GM12878 (cell line): ENCODE measurements around the gene CACNA1S. TPM values are rescaled to one million over a fixed set of nuclear protein-coding genes. Genes with fewer than 3 reads are reported as not detected.
A peak's percentile ranks its signal among the peaks of the same experiment; 100 is the strongest.

Source experiments
- ATAC-seq: fragments of 200-7000 bp; cut with Tn5 transposase; 3 replicates; pipeline ENCODE4 v1.9.1; 2020; ENCODE audit warnings: mild to moderate bottlenecking, moderate library complexity
- Bru-seq: library from RNA; stranded (reverse); fragments of 400-500 nt; gene quantifications from one replicate; lab custom pipeline; 2021; lab: Mats Ljungman, UMichigan
- BruChase-seq, 2 experiments: library from RNA; stranded (reverse); fragments of 400-500 nt; gene quantifications; one replicate each; lab custom pipeline; 2021; lab: Mats Ljungman, UMichigan
- BruUV-seq: library from RNA; stranded (reverse); fragments of 400-500 nt; replicated peaks from 2 replicates; lab custom pipeline; 2021; lab: Mats Ljungman, UMichigan
- CTCF ChIA-PET: fragments of 300-600 bp; sonication (Branson Sonifier 250); formaldehyde crosslinking; extraction: SDS; loops from one replicate; lab custom pipeline; 2021; ENCODE audit warnings: inconsistent platforms; lab: Yijun Ruan, JAX
- POLR2A ChIA-PET: fragments of 350-600 bp; formaldehyde crosslinking; extraction: SDS; loops from one replicate; lab custom pipeline; 2021; ENCODE audit warnings: inconsistent platforms; lab: Charles Lee
- RAD21 ChIA-PET: fragments of 300-600 bp; sonication (Branson Sonifier 250); formaldehyde crosslinking; loops from one replicate; lab custom pipeline; 2023; ENCODE audit warnings: antibody characterized with exemption; ENCODE audit not compliant: unreplicated experiment; lab: Charles Lee
- SMC1A ChIA-PET: fragments of 300-600 bp; sonication (Branson Sonifier 250); formaldehyde crosslinking; loops from one replicate; lab custom pipeline; 2023; ENCODE audit not compliant: unreplicated experiment, uncharacterized antibody; lab: Charles Lee
- DNase-seq: peaks from one replicate; pipeline ENCODE4 v3.0.0-alpha.2; 2011; ENCODE audit warnings: low read depth, low spot score
- FAIRE-seq: peaks from 3 replicates; lab custom pipeline; 2011; peaks lifted over from hg19 to GRCh38; lab: Jason Lieb, UNC
- H2AFZ ChIP-seq: 2 replicates; pipeline ENCODE4 v1.6.0; 2011; ENCODE audit warnings: low read depth, low read length, control low read depth; ENCODE audit not compliant: control insufficient read depth
- H3K27ac ChIP-seq: 2 replicates; pipeline ENCODE4 v1.5.1; 2011; ENCODE audit warnings: control low read depth; ENCODE audit not compliant: control insufficient read depth, insufficient read depth
- H3K27me3 ChIP-seq, 2 experiments: replicated peaks in 1 of 2; 2 replicates each; pipeline versions ENCODE4 v1.6.0 to v1.6.1; 2011; ENCODE audit warnings: low read length in 1 of 2; ENCODE audit not compliant: control insufficient read depth in 2 of 2, insufficient read depth in 2 of 2
- H3K36me3 ChIP-seq, 2 experiments: 2 replicates each; pipeline ENCODE4 v1.5.1; 2011; ENCODE audit warnings: low read length in 1 of 2; ENCODE audit not compliant: control insufficient read depth in 2 of 2, insufficient read depth in 2 of 2
- H3K4me1 ChIP-seq: 2 replicates; pipeline ENCODE4 v1.6.1; 2011; ENCODE audit warnings: mild to moderate bottlenecking, low read length, moderate library complexity, mixed read lengths; ENCODE audit not compliant: control insufficient read depth, insufficient read depth
- H3K4me2 ChIP-seq: 2 replicates; pipeline ENCODE4 v1.6.0; 2011; ENCODE audit warnings: control low read depth; ENCODE audit not compliant: control insufficient read depth, insufficient read depth
- H3K4me3 ChIP-seq: fragments of 200-600 bp; sonication (generic); 2 replicates; pipeline ENCODE4 v1.5.1; 2016
- H3K79me2 ChIP-seq: 2 replicates; pipeline ENCODE4 v1.6.0; 2011; ENCODE audit warnings: low read length; ENCODE audit not compliant: control insufficient read depth, insufficient read depth
- H3K9ac ChIP-seq: 2 replicates; pipeline ENCODE4 v1.8.0; 2011; ENCODE audit warnings: low read length, control low read depth, mixed read lengths; ENCODE audit not compliant: control insufficient read depth, insufficient read depth
- H3K9me3 ChIP-seq: replicated peaks from 3 replicates; pipeline ENCODE4 v1.5.1; 2011; ENCODE audit warnings: mild to moderate bottlenecking, low read length; ENCODE audit not compliant: control insufficient read depth, insufficient read depth
- H4K20me1 ChIP-seq: 2 replicates; pipeline ENCODE4 v1.6.0; 2011; ENCODE audit not compliant: control insufficient read depth, insufficient read depth
- EGR1 ChIP-seq, 2 experiments: IDR thresholded peaks; 1 replicate in 1 of 2; 2 replicates in 1 of 2; pipeline ENCODE4 v1.6.1; 2011 to 2012; ENCODE audit warnings: low read depth in 2 of 2, low read length in 2 of 2, borderline replicate concordance in 1 of 2, mild to moderate bottlenecking in 1 of 2, moderate library complexity in 1 of 2
- FOXM1 ChIP-seq: IDR thresholded peaks from 2 replicates; pipeline ENCODE4 v1.6.1; 2012; ENCODE audit warnings: low read depth, mild to moderate bottlenecking, inconsistent platforms, low read length, moderate library complexity
- NRF1 ChIP-seq: conservative IDR thresholded peaks from 2 replicates; pipeline ENCODE4 v1.6.1; 2011; ENCODE audit warnings: mild to moderate bottlenecking, low read depth, low read length, improper control_type of control experiment
- RAD51 ChIP-seq: fragments of 450-650 bp; IDR thresholded peaks from 2 replicates; pipeline ENCODE4 v1.6.1; 2016; ENCODE audit warnings: moderate library complexity, mild to moderate bottlenecking, inconsistent platforms
- SMC3 ChIP-seq: IDR thresholded peaks from 2 replicates; pipeline ENCODE4 v1.6.1; 2011; ENCODE audit warnings: low read length, improper control_type of control experiment, borderline replicate concordance
- ZSCAN29 ChIP-seq: fragments of 450-650 bp; IDR thresholded peaks from 2 replicates; pipeline ENCODE4 v1.6.1; 2017; ENCODE audit warnings: mild to moderate bottlenecking, moderate library complexity
- WGBS: methylation state at CpG from one replicate; pipeline ENCODE4 v1.1.6; 2016; ENCODE audit warnings: low lambda C conversion rate; ENCODE audit not compliant: insufficient replicate concordance, insufficient coverage; ENCODE audit errors: missing lambda C conversion rate; 5-methylcytosine and 5-hydroxymethylcytosine counted together
- in situ Hi-C: fragments of 300-500 bp; cut with MboI; formaldehyde crosslinking; loops from 9 replicates; pipeline ENCODE4 v1.14.3; 2018; ENCODE audit warnings: mixed read lengths
- intact Hi-C: fragments of 100-400 bp; cut with micrococcal nuclease; formaldehyde crosslinking; loops from one replicate; pipeline ENCODE4 v1.14.2; 2022; ENCODE audit not compliant: unreplicated experiment
- long read RNA-seq, 2 experiments: library from polyadenylated mRNA; unstranded; transcript quantifications; one replicate each; pipeline ENCODE4 v2.0.0, GENCODE V29; 2019 to 2020
- polyA minus RNA-seq, 3 experiments: library from RNA; depleted of rRNA, polyadenylated mRNA; stranded (reverse); fragments of >200 nt; gene quantifications; 2 replicates each; pipeline ENCODE4 v1.2.3, GENCODE V29; 2011
- polyA plus RNA-seq, 11 experiments: library from polyadenylated mRNA; depleted of rRNA in 4 of 11; unstranded in 6 of 11; stranded (reverse) in 5 of 11; fragments of >200 nt; fragmentation: Nextera tagmentation in 4 of 11; fragmentation: Illumina TruSeq in 1 of 11; extraction: Ambion mirVana in 4 of 11; extraction: Trizol in 1 of 11; gene quantifications; 1 replicate in 1 of 11; 2 replicates in 10 of 11; pipeline versions ENCODE4 v1.2.1 to v1.2.3, GENCODE V29; 2011 to 2016; ENCODE audit warnings: inconsistent platforms in 2 of 11, missing spikeins in 2 of 11, low read depth in 1 of 11
- total RNA-seq, 4 experiments: library from RNA; depleted of rRNA in 3 of 4; stranded (reverse); fragments of >200 nt in 3 of 4; fragmentation: Illumina TruSeq in 1 of 4; extraction: Trizol in 1 of 4; gene quantifications; 2 replicates each; pipeline versions ENCODE4 v1.2.1 to v1.2.3, GENCODE V29; 2013 to 2021
- TF ChIP-seq, protein P1 (sequence below): fragments of 450-650 bp; IDR thresholded peaks from 2 replicates; pipeline ENCODE4 v1.6.1; 2017; ENCODE audit warnings: borderline replicate concordance
- TF ChIP-seq, protein P2 (sequence below): IDR thresholded peaks from 2 replicates; pipeline ENCODE4 v1.6.1; 2011; ENCODE audit warnings: mild to moderate bottlenecking, low read depth, low read length, moderate library complexity; ENCODE audit not compliant: insufficient replicate concordance
- TF ChIP-seq, protein P3 (sequence below): IDR thresholded peaks from 2 replicates; pipeline ENCODE4 v1.6.1; 2012; ENCODE audit warnings: low read depth, low read length, improper control_type of control experiment
- TF ChIP-seq, protein P4 (sequence below): IDR thresholded peaks from 2 replicates; pipeline ENCODE4 v1.6.1; 2012; ENCODE audit warnings: improper control_type of control experiment, low read depth, low read length; ENCODE audit not compliant: insufficient replicate concordance

The CACNA1S gene
- total RNA-seq (2013; cell fraction: nucleolus; rRNA removed) = not detected in 2 replicates
- total RNA-seq (2014; rRNA removed) = under 0.01 TPM in 2 replicates
- not detected in 2 replicates for total RNA-seq (2014; rRNA removed; fragmentation: Illumina TruSeq; extraction: Trizol)
- not detected in 2 replicates for total RNA-seq (2021)
- not detected for polyA plus RNA-seq (2011; ENCODE audit: low read depth)
- not detected in 2 replicates for polyA plus RNA-seq (2011; rRNA removed)
- polyA plus RNA-seq (2011; cell fraction: cytosol; rRNA removed) = under 0.01 TPM in 1 of 2 replicates, not detected in the other
- 0.01 TPM in 1 of 2 replicates, not detected in the other for polyA plus RNA-seq (2011; cell fraction: nucleus; rRNA removed)
- polyA plus RNA-seq (2012) = 0.01 TPM in 1 of 2 replicates, not detected in the other
- polyA plus RNA-seq (2014; fragmentation: Illumina TruSeq; extraction: Trizol) = 0.01 TPM in 1 of 2 replicates, not detected in the other
- polyA plus RNA-seq (2014; fragmentation: Nextera tagmentation; extraction: Ambion mirVana) = under 1 TPM in 1 of 2 experiments, not detected in 1; 0.02 TPM
- 0.01 TPM in 1 of 2 replicates, not detected in the other for polyA plus RNA-seq (2014; rRNA removed)
- under 1 TPM in 1 of 2 experiments, not detected in 1; 0.04 TPM for polyA plus RNA-seq (2016; fragmentation: Nextera tagmentation; extraction: Ambion mirVana)
- not detected in 2 replicates for polyA minus RNA-seq (2011; rRNA and poly(A)+ RNA removed)
- polyA minus RNA-seq (2011; cell fraction: cytosol; rRNA and poly(A)+ RNA removed) = not detected in 2 replicates
- not detected in 2 replicates for polyA minus RNA-seq (2011; cell fraction: nucleus; rRNA and poly(A)+ RNA removed)
- Bru-seq, nascent RNA = not detected
- BruChase-seq, experiment 1, labeled RNA remaining after a 6-hour chase = percentile 1 among the genes with signal in this experiment
- BruChase-seq, experiment 2, labeled RNA remaining after a 2-hour chase = percentile 4 among the genes with signal in this experiment
- long read RNA-seq, experiment 1 = 0 reads
- long read RNA-seq, experiment 2 = 0 reads

DNA sequence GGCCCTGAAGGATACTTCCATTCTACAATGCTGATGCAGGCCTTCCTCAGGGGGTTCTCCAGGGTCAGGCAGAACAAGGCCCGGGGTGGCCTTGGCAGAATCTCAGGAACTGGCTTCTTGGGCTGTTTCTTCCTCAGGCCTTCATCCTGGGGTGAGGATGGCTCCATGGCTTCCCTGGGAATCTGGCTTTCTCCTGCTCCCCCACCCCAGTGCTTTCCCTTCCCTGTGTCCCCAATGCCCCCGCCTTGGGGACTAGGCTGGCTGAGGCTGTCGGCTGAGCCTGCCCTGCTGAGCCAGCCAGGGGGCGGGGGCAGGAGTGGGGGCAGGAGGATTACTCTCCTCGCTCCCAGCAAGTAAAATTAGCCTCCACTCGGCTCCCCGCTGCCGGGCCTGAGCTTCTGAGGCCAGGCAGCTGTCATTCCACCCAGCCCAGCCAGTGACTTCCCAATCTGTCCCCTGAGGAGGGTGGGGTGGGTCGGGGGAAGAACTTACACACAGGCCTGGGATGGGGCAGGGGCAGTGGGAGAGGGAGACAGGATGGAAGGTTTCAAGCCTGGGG is at the start of gene CACNA1S:
CACNA1S (minus strand) TSS at position 254 of the 559 bp plus-strand sequence; CDS start at position 167, 87 bp downstream.
- WGBS = 19% methylated on average over 8 of the region's 9 CpGs
- FAIRE-seq = no peak
- TF ChIP-seq, protein P1, sequence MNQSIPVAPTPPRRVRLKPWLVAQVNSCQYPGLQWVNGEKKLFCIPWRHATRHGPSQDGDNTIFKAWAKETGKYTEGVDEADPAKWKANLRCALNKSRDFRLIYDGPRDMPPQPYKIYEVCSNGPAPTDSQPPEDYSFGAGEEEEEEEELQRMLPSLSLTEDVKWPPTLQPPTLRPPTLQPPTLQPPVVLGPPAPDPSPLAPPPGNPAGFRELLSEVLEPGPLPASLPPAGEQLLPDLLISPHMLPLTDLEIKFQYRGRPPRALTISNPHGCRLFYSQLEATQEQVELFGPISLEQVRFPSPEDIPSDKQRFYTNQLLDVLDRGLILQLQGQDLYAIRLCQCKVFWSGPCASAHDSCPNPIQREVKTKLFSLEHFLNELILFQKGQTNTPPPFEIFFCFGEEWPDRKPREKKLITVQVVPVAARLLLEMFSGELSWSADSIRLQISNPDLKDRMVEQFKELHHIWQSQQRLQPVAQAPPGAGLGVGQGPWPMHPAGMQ = no peak
- TF ChIP-seq EGR1 (IDR thresholded peaks at IDR 0.05; ENCODE audit: borderline replicate concordance in 1 of 2, low read depth in 2 of 2, low read length in 2 of 2) = no peak
- TF ChIP-seq, protein P2, sequence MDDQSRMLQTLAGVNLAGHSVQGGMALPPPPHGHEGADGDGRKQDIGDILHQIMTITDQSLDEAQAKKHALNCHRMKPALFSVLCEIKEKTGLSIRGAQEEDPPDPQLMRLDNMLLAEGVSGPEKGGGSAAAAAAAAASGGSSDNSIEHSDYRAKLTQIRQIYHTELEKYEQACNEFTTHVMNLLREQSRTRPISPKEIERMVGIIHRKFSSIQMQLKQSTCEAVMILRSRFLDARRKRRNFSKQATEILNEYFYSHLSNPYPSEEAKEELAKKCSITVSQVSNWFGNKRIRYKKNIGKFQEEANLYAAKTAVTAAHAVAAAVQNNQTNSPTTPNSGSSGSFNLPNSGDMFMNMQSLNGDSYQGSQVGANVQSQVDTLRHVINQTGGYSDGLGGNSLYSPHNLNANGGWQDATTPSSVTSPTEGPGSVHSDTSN = no peak
- TF ChIP-seq RAD51 = no peak
- TF ChIP-seq, protein P3, sequence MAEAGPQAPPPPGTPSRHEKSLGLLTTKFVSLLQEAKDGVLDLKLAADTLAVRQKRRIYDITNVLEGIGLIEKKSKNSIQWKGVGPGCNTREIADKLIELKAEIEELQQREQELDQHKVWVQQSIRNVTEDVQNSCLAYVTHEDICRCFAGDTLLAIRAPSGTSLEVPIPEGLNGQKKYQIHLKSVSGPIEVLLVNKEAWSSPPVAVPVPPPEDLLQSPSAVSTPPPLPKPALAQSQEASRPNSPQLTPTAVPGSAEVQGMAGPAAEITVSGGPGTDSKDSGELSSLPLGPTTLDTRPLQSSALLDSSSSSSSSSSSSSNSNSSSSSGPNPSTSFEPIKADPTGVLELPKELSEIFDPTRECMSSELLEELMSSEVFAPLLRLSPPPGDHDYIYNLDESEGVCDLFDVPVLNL = no peak
- no peak for TF ChIP-seq FOXM1
- no peak for TF ChIP-seq NRF1
- no peak for TF ChIP-seq ZSCAN29
- no peak for TF ChIP-seq SMC3
- TF ChIP-seq, protein P4, sequence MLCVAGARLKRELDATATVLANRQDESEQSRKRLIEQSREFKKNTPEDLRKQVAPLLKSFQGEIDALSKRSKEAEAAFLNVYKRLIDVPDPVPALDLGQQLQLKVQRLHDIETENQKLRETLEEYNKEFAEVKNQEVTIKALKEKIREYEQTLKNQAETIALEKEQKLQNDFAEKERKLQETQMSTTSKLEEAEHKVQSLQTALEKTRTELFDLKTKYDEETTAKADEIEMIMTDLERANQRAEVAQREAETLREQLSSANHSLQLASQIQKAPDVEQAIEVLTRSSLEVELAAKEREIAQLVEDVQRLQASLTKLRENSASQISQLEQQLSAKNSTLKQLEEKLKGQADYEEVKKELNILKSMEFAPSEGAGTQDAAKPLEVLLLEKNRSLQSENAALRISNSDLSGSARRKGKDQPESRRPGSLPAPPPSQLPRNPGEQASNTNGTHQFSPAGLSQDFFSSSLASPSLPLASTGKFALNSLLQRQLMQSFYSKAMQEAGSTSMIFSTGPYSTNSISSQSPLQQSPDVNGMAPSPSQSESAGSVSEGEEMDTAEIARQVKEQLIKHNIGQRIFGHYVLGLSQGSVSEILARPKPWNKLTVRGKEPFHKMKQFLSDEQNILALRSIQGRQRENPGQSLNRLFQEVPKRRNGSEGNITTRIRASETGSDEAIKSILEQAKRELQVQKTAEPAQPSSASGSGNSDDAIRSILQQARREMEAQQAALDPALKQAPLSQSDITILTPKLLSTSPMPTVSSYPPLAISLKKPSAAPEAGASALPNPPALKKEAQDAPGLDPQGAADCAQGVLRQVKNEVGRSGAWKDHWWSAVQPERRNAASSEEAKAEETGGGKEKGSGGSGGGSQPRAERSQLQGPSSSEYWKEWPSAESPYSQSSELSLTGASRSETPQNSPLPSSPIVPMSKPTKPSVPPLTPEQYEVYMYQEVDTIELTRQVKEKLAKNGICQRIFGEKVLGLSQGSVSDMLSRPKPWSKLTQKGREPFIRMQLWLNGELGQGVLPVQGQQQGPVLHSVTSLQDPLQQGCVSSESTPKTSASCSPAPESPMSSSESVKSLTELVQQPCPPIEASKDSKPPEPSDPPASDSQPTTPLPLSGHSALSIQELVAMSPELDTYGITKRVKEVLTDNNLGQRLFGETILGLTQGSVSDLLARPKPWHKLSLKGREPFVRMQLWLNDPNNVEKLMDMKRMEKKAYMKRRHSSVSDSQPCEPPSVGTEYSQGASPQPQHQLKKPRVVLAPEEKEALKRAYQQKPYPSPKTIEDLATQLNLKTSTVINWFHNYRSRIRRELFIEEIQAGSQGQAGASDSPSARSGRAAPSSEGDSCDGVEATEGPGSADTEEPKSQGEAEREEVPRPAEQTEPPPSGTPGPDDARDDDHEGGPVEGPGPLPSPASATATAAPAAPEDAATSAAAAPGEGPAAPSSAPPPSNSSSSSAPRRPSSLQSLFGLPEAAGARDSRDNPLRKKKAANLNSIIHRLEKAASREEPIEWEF = no peak

More for the DNA sequence above, at the start of gene CACNA1S:
- in situ Hi-C loops (no loop called here), intact Hi-C loops (loop anchor here (10.0 kb wide), 1 partner anchor 557 kb away; no protein-coding TSS in a partner anchor)
- no peak within 1 kb of the TSS for H3K9ac ChIP-seq
- no peaks in the 10 kb centered on the region for H3K36me3 ChIP-seq
- ATAC-seq = no peak
- no peak within 1 kb of the TSS for H3K4me2 ChIP-seq
- H3K4me1 ChIP-seq = no peaks in the 10 kb centered on the region
- ChIA-PET CTCF (interaction anchor here (5.4 kb wide), 1 partner anchor 140 kb away, joined by 47 read pairs; no protein-coding TSS in a partner anchor), SMC1A (no interaction called here), RAD21 (interaction anchor here (3.0 kb wide), 1 partner anchor 140 kb away, joined by 21 read pairs; no protein-coding TSS in a partner anchor), POLR2A (no interaction called here)
- H4K20me1 ChIP-seq = no peaks in the 10 kb centered on the region
- H3K27ac ChIP-seq = no peak within 1 kb of the TSS
- H2AFZ ChIP-seq = no peak within 1 kb of the TSS
- H3K9me3 ChIP-seq = no peaks in the 10 kb centered on the region
- DNase-seq = no peak
- no peak within 1 kb of the TSS for H3K4me3 ChIP-seq
- peaks cover 0 to 8% of the 10 kb centered on the region in 2 experiments; a peak in 2 of 4 replicates for H3K27me3 ChIP-seq
- no peaks in the 10 kb centered on the region for H3K79me2 ChIP-seq
- BruUV-seq = no TSS peak
